ENCODE results near the gene LRRC8D. TPM values are rescaled to one million over a fixed set of nuclear protein-coding genes. Genes with fewer than 3 reads are reported as not detected.

LRRC8D gene
- total RNA-seq, 1 donor from 2014 or later: 6.8 TPM

GRCh38 chr1:89945852-89946476, 125.1 kb downstream of the LRRC8D start:
- intact Hi-C loops (cut with micrococcal nuclease): no loop called here
- ATAC-seq (no peak), DNase-seq (no peak)

- intact Hi-C loops (cut with micrococcal nuclease): no loop called here
- ATAC-seq (no peak), DNase-seq (no peak)
Measured at GRCh38 chr1:89946532-89946931, 125.7 kb downstream of the LRRC8D start.

- no peak for ATAC-seq
- intact Hi-C loops (cut with micrococcal nuclease): no loop called here
Measured at GRCh38 chr1:89948722-89949345, 128.0 kb downstream of the LRRC8D start.

GRCh38 chr1:89949991-89950624, 129.3 kb downstream of the LRRC8D start:
- DNase-seq (no peak), ATAC-seq (no peak)
- intact Hi-C loops (cut with micrococcal nuclease): no loop called here

More at GRCh38 chr1:89948722-89949345, 128.0 kb downstream of the LRRC8D start:
- no peak for DNase-seq

- intact Hi-C loops (cut with micrococcal nuclease): no loop called here
- ATAC-seq: no peak
- no peak for DNase-seq
Measured at GRCh38 chr1:89950703-89951102, 129.9 kb downstream of the LRRC8D start.

GRCh38 chr1:89951766-89952604, 131.2 kb downstream of the LRRC8D start:
- no peak for DNase-seq
- ATAC-seq: no peak
- intact Hi-C loops (cut with micrococcal nuclease): no loop called here

GRCh38 chr1:89952605-89953130, 131.8 kb downstream of the LRRC8D start:
- intact Hi-C loops (cut with micrococcal nuclease): no loop called here
- no peak for ATAC-seq

GRCh38 chr1:89953131-89953626, 132.3 kb downstream of the LRRC8D start:
- intact Hi-C loops (cut with micrococcal nuclease): no loop called here
- DNase-seq (peak; percentile 27), ATAC-seq (peak; percentile 68)

More at GRCh38 chr1:89952605-89953130, 131.8 kb downstream of the LRRC8D start:
- no peak for DNase-seq

- intact Hi-C loops (cut with micrococcal nuclease): no loop called here
- ATAC-seq: no peak
- no peak for DNase-seq
Measured at GRCh38 chr1:89953929-89954328, 133.1 kb downstream of the LRRC8D start.

- intact Hi-C loops (cut with micrococcal nuclease): no loop called here
- ATAC-seq: no peak
- DNase-seq: no peak
Measured at GRCh38 chr1:89954401-89954800, 133.6 kb downstream of the LRRC8D start.

- intact Hi-C loops (cut with micrococcal nuclease): no loop called here
- no peak for ATAC-seq
- no peak for DNase-seq
Measured at GRCh38 chr1:89955311-89956205, 134.7 kb downstream of the LRRC8D start.

GRCh38 chr1:89957107-89957506, 136.3 kb downstream of the LRRC8D start:
- DNase-seq (no peak), ATAC-seq (peak; percentile 23)
- intact Hi-C loops (cut with micrococcal nuclease): no loop called here

GRCh38 chr1:89958851-89959654, 138.2 kb downstream of the LRRC8D start:
- intact Hi-C loops (cut with micrococcal nuclease): no loop called here
- DNase-seq (no peak), ATAC-seq (no peak)

- no peak for ATAC-seq
- DNase-seq: no peak
- intact Hi-C loops (cut with micrococcal nuclease): no loop called here
Measured at GRCh38 chr1:89959719-89960118, 138.9 kb downstream of the LRRC8D start.

- DNase-seq (no peak), ATAC-seq (peak; percentile 38)
- intact Hi-C loops (cut with micrococcal nuclease): no loop called here
Measured at GRCh38 chr1:89962024-89962741, 141.4 kb downstream of the LRRC8D start.

- no peak for DNase-seq
- ATAC-seq: no peak
- intact Hi-C loops (cut with micrococcal nuclease): no loop called here
Measured at GRCh38 chr1:89962742-89963075, 141.9 kb downstream of the LRRC8D start.

GRCh38 chr1:89965193-89965768, 144.4 kb downstream of the LRRC8D start:
- intact Hi-C loops (cut with micrococcal nuclease): no loop called here
- ATAC-seq: peak; percentile 18

More at GRCh38 chr1:89965193-89965768, 144.4 kb downstream of the LRRC8D start:
- no peak for DNase-seq
